GM21528 (cell line): ENCODE measurements around the gene FAM9C.
A peak's percentile ranks its signal among the peaks of the same experiment; 100 is the strongest.
"Not testable (repeated sequence)": the region's sequence is repeated elsewhere in the genome, so short reads cannot be mapped to it uniquely, and the experiment has no call there.

Experiments used
- ATAC-seq: cut with Tn5 transposase; IDR thresholded peaks from one replicate; pipeline ENCODE4 v1.9.1; 2021; ENCODE audit warnings: mild to moderate bottlenecking, moderate library complexity; ENCODE audit not compliant: unreplicated experiment, low FRiP score

The FAM9C gene

DNA sequence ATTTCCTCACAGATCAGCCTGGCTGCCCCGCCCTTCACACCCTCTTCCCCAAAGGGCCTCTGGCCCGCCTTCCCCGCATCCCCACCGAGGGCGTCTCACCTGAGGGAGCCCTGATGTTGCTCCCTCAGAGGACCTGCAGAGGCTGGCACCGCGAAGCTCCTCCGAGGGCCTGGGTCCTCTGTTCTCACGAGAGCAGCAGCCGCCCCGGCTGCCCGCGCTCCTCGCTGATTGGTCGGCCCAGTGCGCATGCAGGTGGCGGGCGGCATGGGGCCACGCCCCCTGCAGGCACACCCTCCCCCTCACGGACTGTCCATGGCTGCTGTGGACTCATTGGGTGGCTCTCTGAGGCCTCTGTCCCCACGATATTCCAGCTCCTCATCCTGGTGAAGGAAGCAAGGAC lies at the start of gene FAM9C:
FAM9C (minus strand) TSS at position 180 of the 400 bp plus-strand sequence. CDS start 831 bp downstream, outside the sequence.
- ATAC-seq, result no peak

DNA sequence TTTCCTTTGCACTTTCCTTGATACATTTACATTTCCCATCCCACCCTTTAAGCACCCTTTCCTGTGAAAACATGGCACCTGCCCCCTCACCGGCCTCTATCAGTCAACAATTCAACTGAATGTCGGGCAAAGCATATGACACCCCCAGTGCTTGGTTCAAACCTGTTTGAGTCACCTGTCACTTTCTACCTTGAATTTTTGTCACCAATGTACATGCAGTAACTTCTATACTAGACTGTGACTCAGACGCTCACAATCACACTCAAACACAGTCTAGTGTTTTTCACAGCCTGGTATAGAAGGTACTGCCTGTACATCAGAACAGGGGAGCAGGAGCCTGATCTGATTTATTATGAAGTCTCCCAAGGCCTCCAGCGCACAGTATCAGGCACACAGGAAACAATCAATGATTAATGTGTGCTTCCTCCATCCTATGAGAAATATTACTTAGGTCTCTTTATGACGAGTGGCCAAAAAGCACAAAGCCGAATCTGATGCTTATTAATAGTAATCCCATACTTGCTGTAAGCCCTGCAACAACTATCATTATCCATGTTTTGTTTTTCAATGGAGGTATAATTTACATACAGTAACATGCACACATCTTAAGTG lies 49.2 kb upstream of the FAM9C start:
- no peak for ATAC-seq

DNA sequence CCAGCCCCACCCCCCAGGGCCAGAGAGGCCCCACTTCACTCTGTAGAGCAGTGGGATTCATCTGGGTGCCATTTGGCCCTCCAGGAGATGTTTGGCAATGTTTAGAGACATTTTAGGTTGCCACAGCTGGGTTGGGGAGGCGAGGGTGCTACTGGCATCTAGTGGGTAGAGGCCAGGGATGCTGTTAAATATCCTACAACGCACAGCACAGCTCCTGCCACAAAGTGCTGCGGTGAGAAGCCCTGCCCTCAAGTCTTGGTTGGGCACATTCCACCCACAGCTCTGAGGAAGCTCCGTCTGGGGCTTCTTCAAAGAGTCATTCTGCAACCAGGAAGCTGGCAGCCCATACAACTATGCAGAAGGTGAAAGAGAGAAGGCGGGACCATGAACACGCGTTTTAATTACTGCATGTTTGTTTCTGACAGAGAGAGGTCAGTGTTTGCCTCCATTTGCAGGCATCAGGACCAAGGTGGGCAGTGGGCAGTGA lies 48.1 kb upstream of the FAM9C start:
- ATAC-seq, result peak; percentile 61

DNA sequence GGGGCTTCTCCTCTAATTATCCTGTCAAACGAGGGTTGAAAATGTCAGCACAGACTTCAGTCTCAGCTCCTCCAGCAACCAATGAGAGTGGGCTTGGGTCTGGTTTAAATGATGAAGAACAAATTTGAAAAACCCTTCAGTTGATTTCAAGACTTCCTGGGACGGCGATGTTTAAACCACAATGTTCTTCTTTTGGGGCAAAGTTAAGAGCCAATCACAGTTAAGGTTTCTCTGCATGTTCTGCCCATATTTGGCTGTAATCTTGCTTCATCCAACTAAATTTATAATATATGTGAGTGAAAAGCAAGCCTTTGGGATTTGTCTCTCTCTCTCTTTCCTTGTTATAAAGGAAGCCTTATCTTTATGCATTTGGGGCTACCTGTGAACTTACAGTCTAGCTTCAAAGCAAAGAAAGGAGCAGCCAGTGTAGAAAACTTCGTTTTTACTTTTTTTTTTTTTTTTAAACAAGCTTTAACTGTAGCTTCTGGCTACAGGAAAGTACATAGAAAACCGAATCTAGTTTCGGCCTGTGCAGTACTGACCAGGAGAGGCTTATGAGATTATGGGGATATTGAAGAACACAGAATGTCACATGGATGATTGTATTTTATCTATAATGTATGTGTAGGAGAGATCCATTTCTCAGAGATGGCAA lies 46.8 kb upstream of the FAM9C start:
- ATAC-seq, result no peak

DNA sequence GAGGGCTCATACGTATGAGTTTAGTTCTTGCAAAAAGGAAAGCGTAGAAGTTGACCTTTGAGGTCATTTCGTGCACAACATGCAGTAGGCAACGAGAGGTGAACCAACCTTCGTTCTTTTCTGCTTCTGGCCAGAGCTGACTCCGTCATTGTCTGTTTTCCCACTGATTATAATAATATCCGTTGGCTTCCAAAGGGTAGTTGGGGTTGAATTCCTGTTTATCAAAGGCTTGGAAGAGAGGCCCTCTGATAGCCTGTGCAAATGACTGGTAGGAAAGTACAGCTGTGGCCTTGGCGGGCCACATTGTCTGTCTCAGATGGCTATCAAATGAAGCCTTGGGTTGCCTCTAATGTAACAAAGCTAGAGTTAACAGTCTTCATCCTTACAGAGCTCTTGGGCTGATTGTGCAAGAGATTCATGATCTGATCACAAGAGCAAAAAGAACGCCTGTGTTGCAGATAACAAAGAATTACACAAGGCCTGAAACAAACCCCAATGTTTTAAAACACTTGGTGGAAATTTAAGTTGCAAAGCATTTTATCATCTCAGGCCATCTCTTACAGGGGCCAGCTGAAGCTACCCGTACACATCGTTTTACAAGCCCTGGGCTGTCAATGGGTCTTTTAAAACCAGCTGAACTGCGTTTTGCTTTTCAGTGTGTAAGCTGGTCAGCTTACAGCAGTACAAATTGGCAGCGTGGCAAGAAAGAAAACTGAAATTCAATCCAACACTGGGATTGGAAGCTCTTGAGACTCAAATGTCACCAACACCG lies 46.1 kb upstream of the FAM9C start:
- ATAC-seq, result no peak

DNA sequence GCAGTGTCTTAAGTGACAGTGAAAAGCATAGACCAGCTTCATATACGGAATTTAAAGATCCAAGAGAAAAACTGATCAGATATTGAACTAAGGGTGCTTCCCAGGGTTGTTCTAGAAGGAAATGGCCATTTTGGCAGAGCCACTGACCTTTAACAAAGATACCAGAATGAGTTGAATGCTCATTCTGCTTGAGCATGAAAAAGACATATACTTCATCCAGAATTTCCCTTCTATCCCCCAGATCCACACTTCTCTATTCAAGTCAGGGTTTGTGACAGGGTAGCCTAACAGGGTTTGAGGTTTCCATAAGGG lies 45.6 kb upstream of the FAM9C start:
- ATAC-seq, result no peak

DNA sequence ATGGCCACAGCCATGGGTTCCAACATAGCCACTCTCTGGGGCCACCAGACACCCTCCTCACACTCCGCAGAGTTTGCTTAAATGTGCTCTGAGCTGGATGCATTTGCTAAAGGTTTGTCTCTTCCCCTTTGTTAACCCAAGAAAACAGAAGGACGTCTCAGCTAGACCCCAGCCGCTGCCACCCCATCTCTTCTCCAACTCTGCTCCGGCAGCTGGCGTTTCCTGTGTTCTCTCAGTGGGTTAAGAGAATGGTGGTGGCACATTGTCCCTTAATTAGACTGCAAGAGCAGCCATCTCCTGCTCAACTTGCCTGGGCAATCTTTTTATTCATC lies 43.7 kb upstream of the FAM9C start:
- no peak for ATAC-seq

DNA sequence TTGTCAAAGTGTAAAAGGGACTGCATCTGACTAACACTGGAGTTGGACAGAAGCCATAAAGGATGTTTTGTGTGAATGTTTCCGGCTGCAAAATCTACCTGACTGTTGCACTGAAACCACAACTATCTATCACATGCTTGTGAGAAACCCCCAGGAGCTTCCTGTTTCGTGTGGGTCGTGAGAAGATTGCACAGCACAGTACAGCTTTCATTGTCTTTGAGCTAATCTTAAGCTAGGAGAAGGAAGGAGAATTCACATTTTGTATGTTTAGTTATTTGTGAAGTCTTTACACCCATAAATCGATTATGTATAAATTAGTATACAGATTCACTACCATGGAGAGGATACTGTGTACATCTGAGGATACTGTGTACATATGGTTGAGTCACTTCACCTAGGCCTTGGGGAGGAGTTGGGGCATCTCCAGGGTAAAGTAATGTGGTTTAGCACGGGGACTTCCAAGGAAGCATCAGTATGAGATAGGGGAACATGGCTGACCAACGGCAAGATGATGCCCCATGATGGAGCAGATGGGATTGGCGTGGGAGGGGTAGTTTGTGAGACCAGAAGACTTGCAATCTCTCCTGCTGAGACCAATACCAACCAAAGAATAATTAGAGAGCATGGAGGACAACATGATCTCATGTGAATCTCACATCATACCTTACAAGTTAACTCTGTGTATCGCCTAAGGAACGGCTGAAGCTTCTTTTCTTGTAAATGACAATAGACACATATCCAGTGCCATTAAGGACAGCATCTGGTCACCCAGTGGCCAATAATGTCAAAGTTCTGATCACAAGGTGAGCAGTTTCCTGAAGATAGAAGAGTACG lies 43.1 kb upstream of the FAM9C start:
- peak; percentile 62 for ATAC-seq

DNA sequence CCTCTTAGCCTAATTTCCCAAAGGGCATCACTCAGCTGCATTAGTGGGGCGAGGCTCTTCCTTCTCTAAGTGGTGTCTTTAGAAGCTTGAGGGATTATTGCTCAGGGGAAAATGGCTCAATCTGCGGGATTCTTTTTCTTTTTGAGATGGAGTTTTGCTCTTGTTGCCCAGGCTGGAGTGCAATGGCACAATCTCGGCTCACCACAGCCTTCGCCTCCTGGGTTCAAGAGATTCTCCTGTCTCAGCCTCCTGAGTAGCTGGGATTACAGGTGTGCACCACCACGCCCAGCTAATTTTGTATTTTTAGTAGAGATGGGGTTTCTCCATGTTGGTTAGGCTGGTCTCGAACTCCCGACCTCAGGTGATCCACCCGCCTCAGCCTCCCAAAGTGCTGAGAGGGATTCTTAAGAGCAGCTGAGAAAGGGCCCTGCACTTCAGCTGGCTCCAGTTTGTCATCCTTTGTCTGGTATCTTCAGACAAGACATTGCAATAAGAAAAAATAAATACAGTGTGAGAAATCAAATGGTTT lies 42.4 kb upstream of the FAM9C start:
- not testable (repeated sequence) for ATAC-seq

DNA sequence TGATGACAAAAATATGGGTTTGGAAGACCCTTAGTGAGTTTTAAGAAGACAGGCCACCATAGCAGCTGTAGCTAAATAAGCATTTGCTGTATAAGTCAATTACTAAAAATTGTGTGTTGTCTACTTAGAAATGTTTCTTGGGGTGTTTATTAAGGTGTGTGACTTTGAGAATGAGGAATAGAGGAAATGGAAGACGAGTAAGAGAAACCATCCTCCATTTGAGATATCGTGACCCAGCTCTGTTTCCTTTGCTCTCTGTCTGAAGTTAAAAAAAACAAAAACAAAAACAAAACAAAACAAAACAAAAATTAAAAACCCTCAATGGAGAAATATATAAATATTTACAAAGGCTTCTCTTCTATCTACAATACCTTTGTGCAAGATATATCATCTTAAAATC lies 41.7 kb upstream of the FAM9C start:
- ATAC-seq, result no peak

DNA sequence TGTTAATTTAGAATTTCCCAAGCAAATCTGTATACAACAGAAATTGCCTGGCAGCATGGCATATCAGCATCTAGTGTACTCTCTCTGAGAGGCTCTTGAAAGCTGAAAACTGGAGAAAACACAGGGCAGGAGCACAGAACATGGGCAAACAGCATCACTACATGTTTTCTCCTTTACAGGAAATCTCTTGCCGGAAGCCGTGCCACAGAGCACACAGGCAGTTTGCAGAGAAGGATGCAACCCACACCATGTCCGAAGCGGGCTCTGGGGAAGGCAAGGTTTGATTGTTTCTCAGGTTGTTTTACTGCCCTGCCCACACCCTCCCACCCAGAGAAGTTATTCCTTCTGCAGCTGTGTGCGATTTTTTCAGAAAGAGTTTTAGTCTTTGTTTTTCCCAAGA lies 41.1 kb upstream of the FAM9C start:
- ATAC-seq, result no peak

DNA sequence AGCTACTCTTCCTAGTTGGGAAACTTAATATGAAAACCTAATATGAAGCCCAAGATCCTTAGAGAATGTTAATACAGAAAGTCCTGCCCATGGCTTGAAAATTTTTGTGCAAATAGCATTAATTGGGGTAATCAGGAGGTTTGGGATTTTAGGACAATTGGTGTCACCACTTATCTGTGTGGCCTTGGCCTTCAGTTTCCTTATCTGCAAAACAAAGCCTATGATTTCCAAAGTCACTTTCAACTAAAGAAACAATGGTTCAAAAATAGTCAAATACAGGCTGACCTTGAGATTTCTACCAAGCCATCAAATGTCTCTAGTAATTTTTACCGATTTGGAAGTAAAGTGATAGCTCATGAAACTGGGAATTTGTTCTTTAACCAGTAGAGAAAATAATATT lies 40.2 kb upstream of the FAM9C start:
- ATAC-seq, result no peak

DNA sequence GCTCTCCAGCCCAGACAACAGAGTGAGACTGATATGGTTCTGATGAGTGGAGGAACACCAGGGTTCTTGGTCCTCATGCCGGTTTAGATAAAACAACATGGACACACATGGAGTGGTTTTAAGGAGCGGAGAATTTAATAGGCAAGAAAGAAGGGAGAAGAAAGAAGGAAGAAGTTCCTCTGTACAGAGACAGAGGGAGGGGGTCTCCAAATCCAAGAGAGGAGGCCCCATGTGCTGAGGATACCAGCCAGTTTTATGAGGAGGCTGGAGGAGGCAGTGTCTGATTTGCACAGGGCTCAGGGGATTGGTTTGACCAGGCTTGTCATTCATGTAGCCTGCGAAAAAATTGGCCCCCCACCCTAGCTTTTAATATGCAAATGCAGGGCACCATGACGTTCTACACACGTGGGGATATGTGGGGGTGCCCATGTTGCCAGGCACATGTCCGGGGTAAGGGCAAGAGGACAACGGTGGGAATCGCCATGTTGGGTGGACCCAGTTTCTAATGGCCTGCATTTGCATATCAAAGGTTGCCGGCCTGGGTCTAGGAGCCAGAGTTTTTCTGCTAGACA lies 39.4 kb upstream of the FAM9C start:
- ATAC-seq, result not testable (repeated sequence)

DNA sequence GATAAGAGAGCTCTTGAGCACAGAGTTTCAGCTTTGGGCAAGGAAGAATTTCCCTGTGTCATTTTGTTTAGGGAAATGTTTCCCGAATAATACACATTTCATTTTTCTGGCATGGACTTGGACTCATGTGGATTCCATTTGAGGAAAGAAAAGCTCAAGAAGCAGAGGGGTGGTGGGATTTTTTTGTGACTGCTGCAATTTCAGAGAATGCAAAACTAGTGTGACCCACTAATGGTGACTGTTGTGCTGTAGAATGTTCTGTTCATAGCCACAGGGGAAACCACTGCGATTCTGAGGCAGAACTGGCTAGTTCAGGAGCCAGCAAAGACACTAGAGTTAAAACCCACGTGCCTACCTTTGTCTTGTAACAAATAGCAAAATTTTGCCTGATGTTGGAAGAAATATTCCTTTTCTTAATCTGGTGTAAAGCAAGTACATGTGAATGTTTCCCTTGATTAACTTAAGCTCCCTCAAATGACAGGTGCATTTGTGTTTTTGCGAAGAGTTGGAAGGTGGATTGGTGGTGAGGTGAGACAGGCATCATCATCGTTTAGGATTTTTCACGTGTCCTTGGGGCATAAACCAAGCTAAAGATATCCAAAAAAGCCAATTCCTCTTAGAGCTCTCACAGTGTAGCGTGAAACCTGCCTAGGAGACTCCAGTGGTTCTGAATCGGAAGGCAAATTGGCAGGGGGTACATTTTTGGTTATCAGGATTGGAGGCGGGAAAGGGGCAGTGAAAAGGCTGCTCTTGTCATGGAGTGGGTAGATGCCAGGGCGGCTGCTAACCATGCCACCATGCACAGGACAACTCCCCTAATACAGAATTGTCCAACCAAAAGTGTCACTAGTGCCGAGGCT lies 38.0 kb upstream of the FAM9C start:
- ATAC-seq, result no peak

DNA sequence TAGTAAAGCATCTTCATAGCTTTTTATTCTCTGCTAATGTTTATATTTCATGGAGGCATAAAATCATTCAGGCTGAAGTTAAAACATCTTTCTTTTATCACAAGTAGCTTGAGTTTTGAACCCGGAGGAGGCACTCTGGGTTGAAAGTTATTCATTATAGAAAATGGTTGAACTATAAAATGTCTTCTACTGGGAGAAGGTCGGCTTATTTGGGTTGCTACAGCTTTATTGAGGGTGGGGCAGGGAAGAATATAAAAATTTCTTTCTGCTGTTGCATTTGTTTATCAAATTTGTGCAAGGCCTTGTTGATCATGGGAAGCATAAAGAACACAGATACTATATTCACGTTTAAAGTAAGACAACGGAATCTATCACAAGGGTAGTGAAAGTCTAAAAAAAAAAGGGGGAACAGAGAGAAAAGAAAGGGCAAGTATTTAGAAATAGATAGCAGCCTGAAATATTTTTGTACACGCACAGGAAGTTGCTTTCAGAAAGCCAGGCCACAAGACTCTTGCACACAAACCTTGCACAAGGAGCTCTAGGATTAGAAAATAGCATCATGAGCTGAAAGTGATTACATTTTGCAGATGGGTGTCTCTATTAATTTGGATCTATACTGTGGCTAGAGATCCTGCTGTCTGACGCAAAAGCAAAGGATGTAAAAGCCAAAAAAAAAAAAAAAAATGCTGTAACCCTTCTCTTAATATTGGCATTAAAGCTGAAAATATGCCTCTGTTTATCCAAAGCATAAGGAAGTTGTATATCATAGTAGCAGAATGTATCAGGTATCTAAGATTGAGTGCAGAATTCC lies 37.2 kb upstream of the FAM9C start:
- no peak for ATAC-seq

DNA sequence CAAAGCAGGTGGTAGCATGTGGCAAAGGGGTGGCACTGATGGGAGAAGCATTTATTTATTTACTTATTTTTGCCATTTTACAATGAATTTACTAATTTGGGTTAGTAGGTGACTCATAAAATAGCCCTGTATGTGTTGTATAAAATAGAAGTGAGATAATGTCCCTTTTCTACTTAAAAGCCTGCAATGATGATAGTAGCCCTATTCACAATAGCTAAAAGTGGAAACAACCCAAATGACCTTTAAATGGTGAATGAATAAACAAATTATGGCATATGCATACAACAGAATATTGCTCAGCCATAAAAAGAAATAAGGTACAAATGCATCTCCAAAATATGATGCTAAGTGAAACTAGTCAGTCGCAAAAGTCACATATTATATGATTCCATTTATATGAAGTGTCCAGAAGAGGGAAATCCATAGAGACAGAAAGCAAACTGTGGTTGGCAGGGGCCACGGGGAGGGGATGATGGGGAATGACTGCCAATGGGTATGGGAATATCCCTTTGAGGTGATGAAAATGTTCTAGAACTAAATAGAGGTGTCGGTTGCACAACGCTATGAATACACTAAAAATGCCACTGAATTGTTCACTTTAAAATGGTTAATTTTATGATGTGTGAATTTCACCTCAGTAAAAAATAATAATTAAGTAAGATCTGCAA lies 35.8 kb upstream of the FAM9C start:
- no peak for ATAC-seq

DNA sequence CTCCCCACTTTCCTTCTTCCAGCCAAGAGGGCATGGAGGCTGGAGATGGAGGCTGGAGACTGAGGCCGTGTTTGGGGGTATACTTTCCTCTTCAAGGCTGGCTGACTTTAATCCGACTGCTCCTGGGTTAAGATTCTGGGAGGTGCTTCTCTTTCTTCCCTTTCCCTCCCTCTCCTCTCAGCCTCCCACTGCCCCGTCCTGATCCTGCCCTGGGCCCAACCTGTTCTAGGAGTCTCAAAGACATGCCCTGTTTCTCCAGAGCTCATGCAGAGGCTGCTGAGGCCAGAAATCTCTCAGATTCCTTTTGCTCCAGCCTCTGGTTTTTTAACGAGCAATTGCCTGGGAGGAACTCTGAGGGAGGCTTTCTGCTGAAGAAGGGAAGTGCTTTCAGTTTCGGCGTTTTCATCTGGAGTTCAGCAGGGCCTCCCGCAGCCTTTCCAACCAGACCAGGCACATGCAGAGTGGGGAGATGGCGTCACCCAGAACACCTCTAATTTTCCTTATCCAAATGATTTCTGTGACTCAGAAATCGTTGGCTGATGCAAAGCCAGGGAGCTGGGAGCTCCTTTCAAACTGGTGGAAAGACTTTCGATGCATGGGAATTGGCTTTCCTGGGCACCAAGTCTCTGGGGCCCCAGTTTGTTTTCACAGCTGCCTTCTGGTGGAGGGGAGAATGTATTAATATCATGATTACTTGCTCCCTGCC lies 34.5 kb upstream of the FAM9C start:
- no peak for ATAC-seq

DNA sequence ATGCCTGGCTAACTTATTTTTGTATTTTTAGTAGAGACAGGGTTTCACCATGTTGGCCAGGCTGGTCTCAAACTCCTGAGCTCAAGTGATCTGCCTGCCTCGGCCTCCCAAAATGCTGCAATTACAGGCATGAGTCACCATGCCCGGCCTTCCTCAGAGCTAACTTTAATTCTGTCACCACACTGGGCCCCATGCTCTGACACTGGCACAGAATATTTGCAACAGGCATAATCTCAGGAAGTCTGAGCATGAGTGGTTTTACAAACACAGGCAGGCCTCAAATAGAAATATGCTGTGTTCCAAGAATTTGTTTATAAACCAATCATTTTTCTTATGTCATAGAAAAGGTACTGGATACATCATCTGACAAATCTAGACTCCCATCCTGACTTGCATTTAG lies 32.7 kb upstream of the FAM9C start:
- no peak for ATAC-seq
